ENCODE results near the gene PMEL. TPM values are rescaled to one million over a fixed set of nuclear protein-coding genes. Genes with fewer than 3 reads are reported as not detected.

The PMEL gene
- total RNA-seq, 4 donors from 2014 or later: 1.1 to 2.0 TPM; not detected in 2

- TF ChIP-seq CTCF (IDR thresholded peaks at IDR 0.05; ENCODE audit: low read depth): no peak
Observed at GRCh38 chr12:56001487-56002100, 35.8 kb upstream of the PMEL start.

DNA sequence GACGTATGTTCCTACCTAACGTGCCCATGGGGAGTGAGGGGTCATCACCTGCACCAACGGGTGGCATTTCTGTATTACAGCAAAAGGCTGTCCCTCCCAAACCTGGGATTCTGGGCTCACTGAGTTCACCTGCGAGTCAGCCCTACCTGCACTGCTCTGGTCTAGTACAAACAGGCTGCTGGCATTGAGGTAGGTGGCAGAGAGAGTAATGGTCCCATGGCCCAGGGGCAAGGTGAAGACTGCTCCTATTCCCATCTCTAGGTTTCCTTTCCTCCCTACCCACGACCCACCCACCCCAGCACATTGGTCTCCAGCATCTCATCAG lies 31.7 kb upstream of the PMEL start:
- no peak for TF ChIP-seq CTCF (IDR thresholded peaks at IDR 0.05; ENCODE audit: low read depth)

DNA sequence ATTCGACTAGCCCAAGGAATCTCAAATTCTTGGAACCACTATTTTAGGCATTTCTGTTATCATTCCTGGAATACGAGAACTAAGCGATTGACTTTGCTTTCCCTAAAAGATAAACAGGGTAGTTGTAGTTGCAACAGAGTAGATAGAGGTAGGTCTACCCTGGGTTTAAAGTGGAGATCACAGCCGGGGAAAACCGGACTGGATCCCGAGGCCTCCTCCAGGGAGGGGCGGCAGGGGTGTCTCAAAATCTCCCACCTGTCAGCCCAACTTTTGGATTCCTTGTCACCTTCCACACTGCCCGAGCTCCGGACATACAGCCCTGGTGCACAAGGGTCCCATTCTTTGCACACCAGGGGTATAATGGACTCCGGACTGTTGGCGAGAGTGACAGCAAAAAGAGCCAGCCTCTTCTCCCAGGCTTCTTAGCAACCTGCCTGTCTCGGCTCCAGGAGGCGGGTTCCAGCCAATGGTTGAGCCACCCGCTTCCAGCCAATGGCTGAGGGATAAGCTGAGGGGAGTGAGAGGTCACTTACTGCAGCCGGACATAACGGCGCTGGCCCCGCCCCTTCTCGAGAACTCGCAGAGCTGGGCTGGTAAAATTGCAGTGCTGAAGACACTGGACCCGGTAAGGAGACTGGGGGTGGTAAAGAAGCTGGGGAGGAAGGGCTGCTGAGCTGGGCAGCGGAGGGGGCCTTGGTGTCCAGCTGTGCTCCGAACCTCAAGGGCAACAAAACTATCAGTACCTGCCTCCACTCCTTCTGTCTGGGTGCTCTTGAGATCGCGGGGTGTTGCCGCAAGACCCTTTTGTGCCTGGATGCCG lies 31.1 kb upstream of the PMEL start, which contains the start of gene SUOX:
TSS of gene SUOX (plus strand) at position 562 of the 820 bp plus-strand sequence. CDS start 4,946 bp downstream, outside the sequence.
- TF ChIP-seq CTCF (IDR thresholded peaks at IDR 0.05; ENCODE audit: low read depth): no peak

DNA sequence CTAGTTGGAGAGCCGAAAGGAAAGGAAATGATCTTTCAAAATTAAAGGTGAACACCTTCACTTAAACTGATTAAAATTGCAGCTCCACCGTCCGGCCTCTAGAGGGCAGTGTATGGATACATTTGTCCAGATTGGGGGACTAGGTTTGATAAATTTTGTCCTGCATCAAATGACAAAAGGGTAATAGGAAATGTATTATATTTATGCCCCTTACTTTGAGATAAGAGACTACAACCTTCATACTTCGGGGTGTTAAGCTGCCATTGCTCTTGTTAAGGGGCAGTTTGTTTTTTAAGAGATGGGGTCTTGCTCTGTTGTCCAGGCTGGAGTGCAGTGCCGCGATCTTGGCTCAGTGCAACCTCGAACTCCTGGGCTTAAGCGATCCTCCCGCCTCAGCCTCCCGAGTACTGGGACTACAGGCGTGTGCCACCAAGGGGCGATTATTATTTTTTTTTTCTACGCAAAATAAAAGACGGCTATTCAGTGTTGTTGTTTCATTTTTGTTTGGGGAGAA lies 30.4 kb upstream of the PMEL start:
- no peak for TF ChIP-seq CTCF (IDR thresholded peaks at IDR 0.05; ENCODE audit: low read depth)

DNA sequence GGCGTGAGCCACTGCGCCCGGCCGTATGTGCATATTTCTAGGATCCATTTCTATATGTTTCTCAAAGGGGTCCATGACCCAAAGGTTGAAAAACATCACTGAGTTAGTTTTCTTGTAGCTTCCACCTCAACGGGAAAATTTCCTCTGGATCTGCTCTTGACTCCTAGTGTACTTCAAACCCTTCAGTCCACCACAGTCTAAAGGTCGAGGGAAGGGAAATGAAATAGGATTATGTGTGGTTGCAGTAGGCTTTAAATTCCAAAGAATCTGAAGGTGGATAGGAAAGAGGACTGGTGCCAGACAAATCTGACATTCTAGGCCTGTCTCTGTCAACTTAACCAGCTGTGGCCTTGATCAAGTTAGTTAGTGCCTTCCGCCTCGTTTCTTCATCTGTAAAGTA lies 29.5 kb upstream of the PMEL start:
- TF ChIP-seq CTCF (IDR thresholded peaks at IDR 0.05; ENCODE audit: low read depth): no peak

- no peak for TF ChIP-seq CTCF (IDR thresholded peaks at IDR 0.05; ENCODE audit: low read depth)
Observed at GRCh38 chr12:55993230-55993853, 27.5 kb upstream of the PMEL start.

DNA sequence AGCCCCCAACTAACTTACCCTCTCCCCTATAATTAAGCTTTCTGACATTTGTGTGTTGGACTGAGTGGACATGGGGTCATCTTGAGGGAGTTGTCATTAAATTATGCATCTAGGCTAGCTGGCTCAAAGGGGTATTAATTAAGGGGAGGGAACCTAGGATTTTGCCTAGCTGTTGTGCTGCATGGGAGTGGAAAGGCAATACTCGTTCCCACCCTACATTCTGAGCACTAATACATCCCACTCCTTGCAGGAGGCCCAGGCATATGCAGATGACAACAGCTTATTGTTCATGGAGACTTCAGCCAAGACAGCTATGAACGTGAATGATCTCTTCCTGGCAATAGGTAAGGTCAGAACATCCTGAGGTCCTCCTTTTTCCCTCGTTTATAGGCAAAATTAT lies 25.3 kb upstream of the PMEL start:
- no peak for TF ChIP-seq CTCF (IDR thresholded peaks at IDR 0.05; ENCODE audit: low read depth)

Data from subcutaneous adipose tissue (tissue), 4 donors.